Colon (tissue), 2 donors: ENCODE measurements around the gene ZNF335.
"Not testable (repeated sequence)": the region's sequence is repeated elsewhere in the genome, so short reads cannot be mapped to it uniquely, and the experiment has no call there.

Source experiments
- FAIRE-seq: peaks from 2 replicates; lab custom pipeline; 2012; peaks lifted over from hg19 to GRCh38; lab: Jason Lieb, UNC
- donor health status: control.
- donor health status: control.

ZNF335 gene

DNA sequence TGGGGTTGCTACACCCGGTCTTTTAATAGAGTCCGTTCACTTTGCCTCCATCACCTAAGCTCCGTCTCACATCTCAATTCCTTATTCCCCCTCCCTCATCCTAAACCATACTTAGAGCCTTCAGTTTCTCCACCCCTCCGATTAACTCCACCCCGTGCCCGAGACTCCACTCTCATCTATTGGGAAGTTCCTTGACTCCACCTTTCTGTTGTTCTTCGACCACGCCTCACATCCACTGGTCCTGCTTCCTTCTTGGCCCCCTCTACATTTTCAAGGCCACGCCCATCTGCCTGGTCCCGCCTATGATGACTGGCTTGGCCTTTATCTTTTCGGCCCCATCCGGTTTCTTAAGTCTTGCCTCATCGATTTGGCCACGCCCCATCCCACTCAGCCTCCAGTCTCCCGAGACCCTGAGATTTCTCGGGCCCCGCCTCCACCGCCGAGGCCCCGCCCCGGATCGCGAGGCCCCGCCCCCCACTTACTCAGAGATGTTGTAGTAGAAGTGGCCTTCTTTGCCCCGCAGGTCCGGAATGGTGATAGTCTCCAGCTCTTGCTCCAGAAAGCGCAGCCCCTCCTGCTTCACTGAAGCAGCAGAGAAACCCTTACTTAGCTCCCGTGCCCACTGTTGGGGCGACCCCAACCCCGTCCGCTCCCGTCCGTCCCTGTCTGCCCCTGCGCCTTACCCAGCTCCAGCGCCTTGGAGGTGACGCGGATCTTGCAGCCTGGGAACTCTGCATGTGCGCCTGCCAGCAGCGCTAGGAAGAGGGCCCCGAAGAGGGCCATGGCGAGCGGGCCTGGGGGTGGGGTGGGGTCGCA, 61.1 kb downstream of the ZNF335 start:
- FAIRE-seq = no peak

DNA sequence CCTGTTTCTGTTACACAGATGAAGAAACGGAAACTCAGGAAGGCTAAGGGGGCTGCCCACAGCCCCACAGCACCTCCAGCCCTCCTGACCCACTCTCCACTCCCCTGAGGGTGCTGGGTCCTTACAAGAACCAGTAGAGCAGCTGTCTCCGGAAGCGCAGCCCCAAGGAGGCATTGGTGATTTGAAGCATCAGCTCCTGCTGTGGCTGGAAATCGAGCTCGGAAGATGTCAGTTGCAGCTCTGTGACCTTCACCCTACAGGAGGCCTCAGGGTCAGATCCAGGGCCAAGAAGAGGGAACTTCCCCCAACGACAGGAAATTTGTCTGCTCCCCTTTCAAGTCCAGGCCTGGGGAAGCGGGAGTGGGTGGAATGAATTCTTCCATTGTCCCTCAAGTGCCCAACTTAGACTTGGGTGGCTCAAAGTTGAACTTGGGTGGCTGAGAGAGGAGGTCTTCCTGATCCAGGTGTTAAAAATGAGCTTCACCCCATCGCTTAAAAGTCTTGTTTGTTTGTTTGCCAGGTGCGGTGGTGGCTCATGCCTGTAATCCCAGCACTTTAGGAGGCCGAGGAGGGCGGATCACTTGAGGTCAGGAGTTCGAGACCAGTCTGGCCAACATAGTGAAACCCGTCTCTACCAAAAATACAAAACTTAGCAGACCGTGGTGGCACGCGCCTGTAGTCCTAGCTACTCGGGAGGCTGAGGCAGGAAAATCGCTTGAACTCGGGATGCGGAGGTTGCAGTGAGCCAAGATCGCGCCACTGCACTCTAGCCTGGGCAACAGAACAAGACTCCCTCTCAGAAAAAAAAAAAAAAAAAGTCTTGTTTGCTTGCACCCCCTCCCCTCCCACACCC, 62.0 kb downstream of the ZNF335 start:
- FAIRE-seq = no peak

DNA sequence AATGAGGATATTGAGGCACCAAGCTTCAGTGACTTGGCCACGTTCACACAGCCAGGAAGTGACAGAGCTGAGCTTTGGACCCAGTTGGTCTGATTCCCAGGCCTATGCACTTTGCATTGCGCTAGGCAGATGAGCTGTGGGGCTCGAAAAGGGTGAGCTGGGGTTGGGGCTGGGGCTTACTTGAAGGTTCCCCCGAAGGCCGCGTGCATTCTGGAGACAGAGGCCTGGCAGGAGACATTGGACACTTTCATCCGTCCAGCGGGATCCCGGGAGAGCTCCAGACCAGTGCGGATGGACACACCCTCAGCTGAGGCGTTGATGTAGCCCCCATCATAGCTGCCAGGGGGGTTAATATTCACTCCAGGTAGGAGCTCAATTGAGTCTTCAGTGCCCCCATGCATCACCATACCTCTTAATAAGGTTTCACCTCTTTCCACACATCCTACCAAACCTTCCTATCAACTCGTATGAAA, 62.6 kb downstream of the ZNF335 start:
- FAIRE-seq = no peak

DNA sequence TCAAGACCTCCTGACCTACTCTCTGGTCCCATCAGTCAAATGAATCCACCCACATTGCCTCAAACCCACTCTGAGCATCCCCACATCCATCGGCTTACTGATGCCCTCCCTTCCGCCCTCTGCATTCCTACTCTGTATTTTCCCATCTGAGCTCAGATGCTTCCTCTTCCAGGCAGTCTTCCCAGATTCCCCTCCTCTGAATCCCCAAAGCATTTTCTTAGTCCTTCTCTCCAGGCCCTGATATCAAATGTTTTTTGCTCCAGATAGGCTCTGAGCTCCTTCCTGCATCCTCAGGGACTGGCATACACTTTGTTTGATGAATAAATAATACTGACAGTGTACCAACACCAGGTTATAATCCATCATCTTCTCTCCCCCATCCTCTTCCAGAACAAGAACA, 63.9 kb downstream of the ZNF335 start:
- no peak for FAIRE-seq

DNA sequence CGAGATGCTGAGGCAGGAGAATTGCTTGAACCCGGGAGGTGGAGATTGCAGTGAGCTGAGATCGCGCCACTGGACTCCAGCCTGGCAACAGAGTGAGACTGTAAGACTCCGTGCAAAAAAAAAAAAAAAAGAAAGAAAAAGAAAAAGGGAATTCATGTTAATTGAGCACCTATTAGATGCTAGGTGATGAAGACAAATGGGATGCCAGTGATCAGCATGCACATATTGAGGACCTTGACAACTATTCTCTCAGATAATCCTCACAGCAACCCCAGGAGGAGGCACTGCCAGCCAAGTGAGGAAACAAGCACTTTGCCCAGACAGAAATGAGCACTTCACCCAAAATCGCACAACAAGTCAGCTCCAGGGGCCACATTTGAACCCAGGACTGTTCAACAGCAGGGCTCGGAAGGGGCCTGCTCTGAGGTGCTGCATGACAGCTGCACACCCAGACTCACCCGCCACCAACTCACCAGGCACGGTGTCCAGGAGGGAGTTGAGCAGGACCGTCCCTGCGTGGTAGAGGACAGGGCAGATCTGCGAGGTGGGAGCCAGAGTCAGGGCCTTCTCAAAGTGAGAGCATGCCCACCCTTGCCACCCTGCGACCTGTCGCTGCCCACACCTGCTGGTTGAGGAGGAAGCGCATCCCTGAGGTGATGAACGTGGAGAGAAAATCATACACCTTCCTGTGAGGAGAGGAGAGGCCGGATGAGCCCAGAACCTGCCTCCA, 64.6 kb downstream of the ZNF335 start:
- FAIRE-seq = no peak

DNA sequence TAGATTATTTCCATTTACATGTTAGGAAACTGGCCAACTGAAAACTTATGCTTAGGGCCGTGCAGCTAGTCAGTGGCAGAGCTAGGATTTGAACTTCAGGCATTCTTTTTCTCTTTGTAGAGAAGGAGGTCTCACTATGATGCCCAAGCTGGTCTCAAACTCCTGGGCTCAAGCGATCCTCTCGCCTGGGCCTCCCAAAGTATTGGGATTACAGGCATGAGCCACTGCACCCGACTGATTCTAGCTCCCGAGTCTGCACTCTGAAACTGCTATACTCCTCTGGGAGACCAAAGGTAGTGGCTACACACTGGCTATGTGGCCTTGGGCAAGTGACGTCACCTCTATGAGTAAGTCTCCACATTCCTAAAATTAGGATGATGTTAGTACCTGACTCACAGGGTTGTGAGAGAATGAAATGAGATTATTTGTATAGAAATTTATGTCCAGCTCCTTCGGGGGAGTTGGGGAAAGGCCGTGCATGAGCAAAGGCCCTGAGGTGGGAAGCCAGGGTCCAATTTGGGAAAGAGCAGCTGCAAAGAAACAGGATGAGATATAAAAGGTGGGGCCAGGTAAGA, 66.4 kb downstream of the ZNF335 start:
- FAIRE-seq = no peak

DNA sequence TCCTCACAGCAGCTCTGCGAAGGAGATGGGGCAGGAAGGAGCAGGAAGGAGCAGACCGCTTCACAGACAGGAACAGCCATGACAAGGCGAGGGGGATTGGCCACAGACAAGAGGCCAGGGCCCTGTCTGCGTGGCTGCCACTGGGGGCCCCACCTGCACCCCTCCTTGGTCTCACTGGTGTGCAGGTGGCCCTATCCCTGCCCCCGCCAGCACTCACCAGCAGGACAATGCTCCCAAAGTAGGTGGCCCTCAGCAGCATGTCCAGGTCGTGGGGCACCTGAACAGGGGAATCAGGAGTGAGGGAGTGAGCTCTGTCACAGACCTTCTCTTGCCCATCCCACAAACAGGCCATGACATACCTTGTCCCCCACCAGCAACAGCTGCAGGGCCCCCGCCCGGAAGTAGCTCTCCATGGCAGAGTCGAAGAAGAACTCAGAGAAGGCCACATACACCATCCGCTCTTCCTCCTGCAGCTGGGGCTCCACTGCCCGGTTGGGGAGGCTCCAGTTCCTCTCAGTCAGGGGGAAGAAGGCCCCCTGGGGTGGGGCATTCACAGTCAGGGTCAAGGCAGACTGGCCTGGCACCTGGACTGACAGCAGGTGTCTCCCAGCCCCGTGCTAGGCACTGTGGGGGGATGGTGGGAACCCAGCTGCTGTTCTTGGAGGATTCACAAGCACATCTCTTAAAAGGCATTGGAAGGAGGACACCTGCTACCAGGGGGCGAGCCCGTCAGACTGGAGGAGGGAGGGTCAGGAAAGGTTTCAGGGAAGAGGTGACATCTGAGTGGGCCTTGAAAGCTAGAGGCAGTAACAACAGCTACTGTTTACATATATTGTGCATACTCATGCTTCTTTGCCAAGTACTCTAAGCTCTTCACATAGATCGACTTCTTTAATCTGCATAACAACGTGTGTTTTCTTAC, 67.2 kb downstream of the ZNF335 start:
- no peak for FAIRE-seq

DNA sequence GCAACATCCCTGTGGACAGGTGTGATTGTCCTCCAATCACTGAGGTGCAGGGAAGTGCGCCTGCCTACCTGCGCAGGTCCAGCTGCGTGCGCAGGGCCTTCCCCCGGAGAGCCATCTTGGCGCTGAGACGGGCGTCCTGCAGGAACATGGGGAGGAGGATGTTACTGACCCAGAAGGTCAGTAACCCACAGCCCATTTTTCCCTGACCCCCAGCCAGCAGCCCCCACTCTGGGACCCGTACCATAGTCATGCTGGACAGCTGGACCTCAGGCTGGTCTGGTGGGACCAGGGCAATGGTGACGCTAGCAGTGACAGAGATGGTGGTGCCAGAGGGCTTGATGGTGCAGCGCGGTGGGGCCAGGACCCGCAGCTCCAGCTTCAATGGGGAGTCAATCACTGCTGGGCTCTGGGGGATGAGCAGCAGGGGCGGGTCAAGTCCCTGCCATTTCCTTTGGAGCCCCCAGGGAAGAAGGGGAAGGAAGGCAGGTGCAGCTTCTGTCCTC, 69.8 kb downstream of the ZNF335 start:
- FAIRE-seq = no peak

DNA sequence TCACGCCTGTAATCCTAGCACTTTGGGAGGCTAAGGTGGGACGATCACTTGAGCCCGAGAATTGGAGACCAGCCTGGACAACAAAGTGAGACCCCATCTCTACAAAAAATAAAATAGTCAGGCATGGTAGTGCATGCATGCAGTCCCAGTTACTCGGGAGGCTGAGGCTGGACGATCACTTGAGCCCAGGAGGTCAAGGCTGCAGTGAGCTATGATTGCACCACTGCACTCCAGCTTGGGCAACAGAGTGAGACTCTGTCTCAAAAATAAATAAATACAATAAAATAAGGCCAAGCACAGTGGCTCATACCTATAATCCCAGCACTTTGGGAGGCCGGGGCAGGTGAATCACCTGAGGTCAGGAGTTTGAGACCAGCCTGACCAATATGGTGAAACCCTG, 70.7 kb downstream of the ZNF335 start:
- FAIRE-seq = not testable (repeated sequence)

DNA sequence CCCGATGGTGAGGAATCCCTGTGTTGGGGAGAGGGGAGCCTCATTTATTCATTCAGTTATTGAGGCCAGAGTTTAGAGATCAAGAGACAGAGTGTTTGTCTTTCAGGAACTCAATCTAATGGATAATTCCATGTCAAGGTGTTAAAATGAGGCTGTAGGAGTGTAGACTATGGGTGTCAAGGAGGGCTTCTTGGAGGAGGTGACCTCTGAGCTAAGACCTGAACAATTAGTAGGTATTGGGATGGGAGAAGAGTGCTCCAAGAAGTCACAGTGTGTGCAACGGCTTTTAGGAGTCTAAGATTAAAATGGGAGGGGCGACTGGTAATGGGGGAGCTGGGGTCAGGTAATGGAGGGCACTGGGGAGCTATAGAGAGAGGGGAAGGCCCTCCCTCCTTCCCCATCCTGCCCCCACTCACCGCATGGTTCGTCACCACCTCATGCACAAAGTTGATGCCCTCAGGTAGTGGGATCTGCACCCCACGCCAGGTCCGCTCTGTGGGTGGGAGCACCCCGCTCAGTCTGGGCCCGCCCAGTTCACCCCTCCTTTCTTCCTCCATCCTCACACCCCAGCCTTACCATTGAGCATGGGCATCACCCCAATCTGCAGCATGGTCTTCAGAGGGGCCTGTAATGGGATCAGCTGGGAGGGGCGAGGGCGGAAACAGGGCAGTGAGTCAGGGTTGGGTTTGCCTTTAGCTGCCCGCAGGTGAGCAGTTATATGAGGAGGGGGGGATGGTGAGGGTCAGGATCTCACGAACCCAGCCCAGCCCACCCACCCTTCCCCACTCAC, 72.8 kb downstream of the ZNF335 start:
- no peak for FAIRE-seq
